ENCODE measurements around the gene PSMB4.

Gene PSMB4

DNA sequence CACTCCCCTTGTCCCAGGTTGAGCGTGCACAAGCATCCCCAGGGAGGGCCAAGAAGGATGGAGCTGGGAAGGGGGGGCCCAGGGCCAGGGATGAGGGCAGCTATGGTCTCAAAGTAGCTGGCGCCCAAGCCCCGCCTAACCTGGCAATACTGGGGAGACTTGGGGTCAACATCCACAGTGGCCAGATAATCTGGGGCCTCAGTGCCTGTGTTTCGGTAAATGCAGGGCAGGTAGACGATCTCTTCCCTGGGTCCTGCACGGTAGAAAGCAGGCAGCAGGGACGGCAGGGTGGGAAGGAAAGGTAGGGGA lies 30.1 kb upstream of the PSMB4 start:
- H4K20me1 ChIP-seq (ENCODE audit: insufficient read depth, low read length): no peaks in the 10 kb centered on the region
- H3K27ac ChIP-seq (ENCODE audit: low read length): no peak overlapping the region
- no peak for DNase-seq
- H3K9me3 ChIP-seq (replicated peaks; ENCODE audit: insufficient read depth, low read length): no peaks in the 10 kb centered on the region
- no peaks in the 10 kb centered on the region for H3K27me3 ChIP-seq (replicated peaks; ENCODE audit: insufficient read depth, low read length)
- H3F3A ChIP-seq (ENCODE audit: insufficient read depth, low read length): no peaks in the 10 kb centered on the region
- no peaks in the 10 kb centered on the region for H3K36me3 ChIP-seq (replicated peaks; ENCODE audit: insufficient read depth, low read length)
- no peaks in the 10 kb centered on the region for H3K79me2 ChIP-seq (ENCODE audit: low read length)
- H3K9me2 ChIP-seq (replicated peaks; ENCODE audit: insufficient read depth, low read length): no peaks in the 10 kb centered on the region
- H3K9ac ChIP-seq (ENCODE audit: low read length): no peak overlapping the region
- no peaks in the 10 kb centered on the region for H3K4me1 ChIP-seq (ENCODE audit: low read length)
- no peak overlapping the region for H2AFZ ChIP-seq (ENCODE audit: low read length)
- H3K4me3 ChIP-seq (ENCODE audit: low read length): no peak overlapping the region
- no peak overlapping the region for H3K4me2 ChIP-seq (ENCODE audit: low read depth, low read length)
- TF ChIP-seq EZH2 (optimal IDR thresholded peaks at IDR 0.05; ENCODE audit: low read depth, low read length): no peak
- TF ChIP-seq, protein P1, sequence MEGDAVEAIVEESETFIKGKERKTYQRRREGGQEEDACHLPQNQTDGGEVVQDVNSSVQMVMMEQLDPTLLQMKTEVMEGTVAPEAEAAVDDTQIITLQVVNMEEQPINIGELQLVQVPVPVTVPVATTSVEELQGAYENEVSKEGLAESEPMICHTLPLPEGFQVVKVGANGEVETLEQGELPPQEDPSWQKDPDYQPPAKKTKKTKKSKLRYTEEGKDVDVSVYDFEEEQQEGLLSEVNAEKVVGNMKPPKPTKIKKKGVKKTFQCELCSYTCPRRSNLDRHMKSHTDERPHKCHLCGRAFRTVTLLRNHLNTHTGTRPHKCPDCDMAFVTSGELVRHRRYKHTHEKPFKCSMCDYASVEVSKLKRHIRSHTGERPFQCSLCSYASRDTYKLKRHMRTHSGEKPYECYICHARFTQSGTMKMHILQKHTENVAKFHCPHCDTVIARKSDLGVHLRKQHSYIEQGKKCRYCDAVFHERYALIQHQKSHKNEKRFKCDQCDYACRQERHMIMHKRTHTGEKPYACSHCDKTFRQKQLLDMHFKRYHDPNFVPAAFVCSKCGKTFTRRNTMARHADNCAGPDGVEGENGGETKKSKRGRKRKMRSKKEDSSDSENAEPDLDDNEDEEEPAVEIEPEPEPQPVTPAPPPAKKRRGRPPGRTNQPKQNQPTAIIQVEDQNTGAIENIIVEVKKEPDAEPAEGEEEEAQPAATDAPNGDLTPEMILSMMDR (IDR thresholded peaks at IDR 0.05; ENCODE audit: low read length): no peak
- TF ChIP-seq EZH2phosphoT487 (IDR thresholded peaks at IDR 0.05; ENCODE audit: low read length): no peak

DNA sequence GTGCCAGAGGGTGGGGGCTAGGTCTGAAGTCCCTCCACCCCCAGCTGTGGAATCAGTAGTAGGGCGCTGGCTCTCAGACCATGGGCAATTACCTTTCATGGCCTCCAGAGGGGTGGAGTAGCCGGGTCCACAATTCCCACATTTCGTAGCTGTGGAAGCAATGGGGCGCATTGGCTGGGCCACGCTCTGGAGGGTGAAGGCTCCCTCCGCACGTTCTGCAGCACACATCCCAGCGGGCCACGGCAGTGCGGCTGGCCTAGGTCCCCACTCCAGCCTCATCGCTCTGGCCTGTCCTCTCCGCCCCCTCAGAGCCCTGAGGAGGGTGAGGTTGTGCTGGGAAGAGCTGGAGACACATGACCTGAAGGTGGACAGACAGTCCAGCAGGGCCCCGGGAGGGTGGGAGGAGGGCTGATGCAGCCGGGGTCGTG lies 29.7 kb upstream of the PSMB4 start:
- Histone ChIP-seq H3F3A (ENCODE audit: insufficient read depth, low read length) (no peaks in the 10 kb centered on the region), H3K79me2 (ENCODE audit: low read length) (no peaks in the 10 kb centered on the region), H3K9ac (ENCODE audit: low read length) (no peak overlapping the region), H3K27ac (ENCODE audit: low read length) (no peak overlapping the region), H3K9me3 (replicated peaks; ENCODE audit: insufficient read depth, low read length) (no peaks in the 10 kb centered on the region), H2AFZ (ENCODE audit: low read length) (no peak overlapping the region), H3K4me1 (ENCODE audit: low read length) (no peaks in the 10 kb centered on the region), H3K4me3 (ENCODE audit: low read length) (no peak overlapping the region), H3K9me2 (replicated peaks; ENCODE audit: insufficient read depth, low read length) (no peaks in the 10 kb centered on the region), H3K27me3 (replicated peaks; ENCODE audit: insufficient read depth, low read length) (no peaks in the 10 kb centered on the region), H4K20me1 (ENCODE audit: insufficient read depth, low read length) (no peaks in the 10 kb centered on the region), H3K4me2 (ENCODE audit: low read depth, low read length) (no peak overlapping the region), H3K36me3 (replicated peaks; ENCODE audit: insufficient read depth, low read length) (no peaks in the 10 kb centered on the region)
- TF ChIP-seq EZH2phosphoT487 (IDR thresholded peaks at IDR 0.05; ENCODE audit: low read length): no peak
- TF ChIP-seq, protein P1 (IDR thresholded peaks at IDR 0.05; ENCODE audit: low read length): no peak
- no peak for TF ChIP-seq EZH2 (optimal IDR thresholded peaks at IDR 0.05; ENCODE audit: low read depth, low read length)
- no peak for DNase-seq

DNA sequence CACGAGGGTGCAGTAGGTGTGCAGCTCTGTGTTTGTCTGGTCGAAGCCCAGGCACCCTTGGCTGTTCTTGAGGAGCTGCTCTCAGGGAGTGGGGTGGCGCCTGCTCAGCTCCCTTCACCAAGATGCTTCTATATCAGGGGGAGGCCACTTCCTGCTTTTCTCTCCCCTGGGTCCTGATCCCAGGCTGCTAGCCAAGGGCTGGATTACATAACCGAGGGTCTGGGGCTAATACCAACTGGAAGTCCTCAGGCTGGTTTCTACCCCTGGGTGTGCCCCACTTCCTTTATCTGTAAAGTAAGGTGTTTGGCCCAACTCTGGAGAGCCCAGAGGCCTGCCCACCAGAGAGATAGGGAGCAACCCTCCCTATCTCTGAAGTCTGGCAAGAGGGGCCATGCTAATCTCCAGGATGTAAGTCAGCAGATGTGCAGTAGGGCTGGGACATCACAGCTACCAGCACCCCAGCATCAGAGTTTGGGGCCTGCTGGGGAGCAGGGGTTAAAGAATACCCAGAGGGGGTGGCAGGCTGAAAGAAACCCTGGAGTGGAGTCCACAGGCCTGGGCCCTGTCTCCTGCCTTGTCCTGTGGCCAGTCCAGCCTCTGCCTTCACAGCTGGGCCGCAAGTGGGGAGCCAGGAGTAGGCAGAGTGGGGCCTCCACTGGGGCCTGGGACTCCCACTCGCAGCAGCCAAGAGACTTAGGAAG lies 29.0 kb upstream of the PSMB4 start:
- H3K4me1 ChIP-seq (ENCODE audit: low read length): no peaks in the 10 kb centered on the region
- no peak overlapping the region for H3K27ac ChIP-seq (ENCODE audit: low read length)
- no peak for DNase-seq
- no peak overlapping the region for H3K4me3 ChIP-seq (ENCODE audit: low read length)
- no peak for TF ChIP-seq EZH2 (optimal IDR thresholded peaks at IDR 0.05; ENCODE audit: low read depth, low read length)
- no peak for TF ChIP-seq EZH2phosphoT487 (IDR thresholded peaks at IDR 0.05; ENCODE audit: low read length)
- TF ChIP-seq, protein P1 (IDR thresholded peaks at IDR 0.05; ENCODE audit: low read length): no peak
- no peaks in the 10 kb centered on the region for H3K79me2 ChIP-seq (ENCODE audit: low read length)
- H3F3A ChIP-seq (ENCODE audit: insufficient read depth, low read length): no peaks in the 10 kb centered on the region
- H3K36me3 ChIP-seq (replicated peaks; ENCODE audit: insufficient read depth, low read length): no peaks in the 10 kb centered on the region
- no peaks in the 10 kb centered on the region for H3K9me2 ChIP-seq (replicated peaks; ENCODE audit: insufficient read depth, low read length)
- no peak overlapping the region for H3K9ac ChIP-seq (ENCODE audit: low read length)
- H2AFZ ChIP-seq (ENCODE audit: low read length): no peak overlapping the region
- no peak overlapping the region for H3K4me2 ChIP-seq (ENCODE audit: low read depth, low read length)
- no peaks in the 10 kb centered on the region for H4K20me1 ChIP-seq (ENCODE audit: insufficient read depth, low read length)
- no peaks in the 10 kb centered on the region for H3K9me3 ChIP-seq (replicated peaks; ENCODE audit: insufficient read depth, low read length)
- H3K27me3 ChIP-seq (replicated peaks; ENCODE audit: insufficient read depth, low read length): no peaks in the 10 kb centered on the region
